ENCODE measurements around the gene CDCA7.
"Not testable (repeated sequence)": the region's sequence is repeated elsewhere in the genome, so short reads cannot be mapped to it uniquely, and the experiment has no call there.

CDCA7 gene

DNA sequence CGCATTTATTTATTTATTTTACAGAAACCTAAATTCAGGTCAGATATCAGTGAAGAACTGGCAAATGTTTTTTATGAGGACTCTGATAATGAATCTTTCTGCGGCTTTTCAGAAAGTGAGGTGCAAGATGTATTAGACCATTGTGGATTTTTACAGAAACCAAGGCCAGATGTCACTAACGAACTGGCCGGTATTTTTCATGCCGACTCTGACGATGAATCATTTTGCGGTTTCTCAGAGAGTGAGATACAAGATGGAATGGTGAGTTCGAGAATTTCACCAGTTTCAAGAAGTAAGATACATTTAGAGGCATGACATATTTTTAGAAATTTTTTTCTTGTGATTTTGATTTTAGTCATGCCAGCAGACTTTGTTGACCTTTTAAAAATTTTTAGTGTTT, 4.6 kb downstream of the CDCA7 start:
- DNase-seq, result peak; percentile 13

DNA sequence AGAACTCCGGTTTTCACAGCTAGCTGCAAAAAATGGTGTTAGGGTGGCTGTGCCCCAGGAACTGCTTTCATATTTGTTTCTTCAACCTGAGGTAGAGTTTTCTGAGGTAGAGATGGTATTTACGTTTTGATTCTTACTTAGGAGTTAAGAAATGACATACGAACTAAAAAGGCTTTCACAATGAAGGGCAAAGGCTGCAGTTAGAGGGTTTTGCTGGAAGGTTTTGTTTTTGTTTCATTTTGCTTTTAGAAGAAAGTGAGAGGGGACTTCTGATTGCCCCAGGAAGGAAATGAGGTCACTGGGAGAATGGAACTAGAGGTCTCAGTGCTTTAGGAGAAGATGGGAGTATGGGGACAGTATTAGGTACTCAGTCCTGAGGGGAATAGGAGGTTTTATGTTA, 15.5 kb downstream of the CDCA7 start:
- no peak for DNase-seq

- no peak for DNase-seq
Observed at GRCh38 chr2:173371023-173371422, 16.4 kb downstream of the CDCA7 start.

DNA sequence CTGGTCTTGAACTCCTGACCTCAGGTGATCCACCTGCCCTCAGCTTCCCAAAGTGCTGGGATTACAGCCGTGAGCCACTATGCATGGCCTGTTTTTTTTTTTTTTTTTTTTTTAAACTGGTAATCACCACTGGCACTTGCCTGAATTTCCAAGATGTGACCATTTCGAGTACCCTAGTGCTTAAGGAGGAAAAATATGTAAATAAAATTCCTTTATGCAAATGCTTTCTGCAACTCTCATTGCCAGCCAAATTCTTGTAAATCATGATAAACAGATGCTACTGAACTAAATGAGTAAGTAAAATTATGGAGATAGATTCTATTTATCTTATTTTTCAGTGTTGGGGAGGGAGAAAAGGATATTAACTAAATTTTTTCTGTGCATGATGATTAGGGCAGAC, 18.6 kb downstream of the CDCA7 start:
- DNase-seq, result no peak

DNA sequence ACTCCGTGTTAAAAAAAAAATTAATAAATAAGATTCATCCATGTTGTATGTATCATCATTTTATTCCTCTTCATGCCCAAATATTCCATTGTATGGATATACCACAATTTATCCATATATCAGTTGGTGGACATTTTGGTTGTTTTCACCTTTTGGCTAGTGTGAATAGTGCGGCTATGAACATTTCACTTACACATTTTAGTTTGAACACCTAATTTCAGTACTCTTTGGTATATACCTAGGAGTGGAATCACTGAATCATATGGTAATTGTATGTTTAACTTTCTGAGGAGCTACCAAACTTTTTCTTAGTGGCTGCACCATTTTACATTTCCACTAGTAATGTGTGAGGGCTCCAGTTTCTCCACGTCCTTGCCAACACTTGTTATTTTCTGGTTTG, 20.0 kb downstream of the CDCA7 start:
- DNase-seq, result no peak

GRCh38 chr2:173385534-173385933, 30.9 kb downstream of the CDCA7 start:
- DNase-seq, result not testable (repeated sequence)

DNA sequence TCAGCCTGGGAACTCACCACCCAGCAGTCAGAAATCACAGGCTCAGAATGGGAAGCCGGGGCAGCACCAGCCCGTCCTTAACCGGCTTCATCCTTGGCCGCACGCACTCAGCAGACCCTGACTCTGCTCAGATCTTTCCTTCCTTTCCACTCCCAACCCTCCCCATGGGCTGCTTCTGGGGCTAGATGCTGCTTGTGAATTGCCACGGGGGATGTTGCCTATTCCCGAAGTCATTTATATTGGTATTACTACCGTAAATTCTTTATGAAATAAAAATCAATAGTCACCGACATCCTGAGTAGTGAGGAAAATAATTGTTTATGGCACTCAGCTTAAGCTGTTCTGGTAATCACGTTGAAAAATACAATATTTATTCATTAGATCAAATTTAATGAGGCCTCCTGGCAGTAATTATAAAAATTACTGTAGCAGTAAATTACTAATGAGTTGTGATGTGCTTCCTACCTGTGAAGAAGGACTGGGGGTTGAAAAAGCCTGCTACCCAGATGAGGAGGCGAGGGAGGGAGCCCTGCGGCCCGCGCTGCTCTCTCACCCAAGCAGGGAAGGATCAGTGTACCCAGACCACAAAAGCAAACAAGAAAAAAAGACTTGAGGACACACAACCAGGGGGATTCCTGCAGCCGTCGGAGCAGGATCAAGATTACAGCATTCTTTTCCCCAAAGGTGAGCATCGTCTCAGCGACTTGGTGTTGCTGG, 31.5 kb downstream of the CDCA7 start:
- DNase-seq, result no peak

- DNase-seq, result no peak
Observed at GRCh38 chr2:173386738-173387065, 32.0 kb downstream of the CDCA7 start.

DNA sequence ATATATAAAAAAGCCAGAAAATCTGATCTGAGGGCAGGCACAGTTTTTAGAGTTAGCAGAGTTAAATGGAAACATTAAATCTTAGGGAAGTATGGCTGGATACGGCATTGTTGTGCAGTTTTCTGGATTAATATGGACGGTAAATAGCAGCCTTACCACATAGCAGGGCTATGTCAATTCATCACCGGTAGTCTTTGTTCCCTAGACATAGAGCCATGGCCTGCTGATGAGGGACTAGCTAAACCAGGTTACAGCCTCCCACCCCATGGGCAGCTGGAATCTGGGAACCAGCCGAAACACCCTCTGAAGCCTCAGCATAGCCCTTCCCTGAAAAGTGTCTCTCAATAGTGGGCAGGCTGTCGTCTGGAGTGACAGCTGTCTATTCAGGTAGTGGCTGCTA, 32.4 kb downstream of the CDCA7 start:
- no peak for DNase-seq

GRCh38 chr2:173387660-173388059, 33.0 kb downstream of the CDCA7 start:
- no peak for DNase-seq

- DNase-seq, result no peak
Observed at GRCh38 chr2:173388795-173389194, 34.1 kb downstream of the CDCA7 start.

GRCh38 chr2:173390036-173390435, 35.4 kb downstream of the CDCA7 start:
- DNase-seq, result no peak

- DNase-seq, result no peak
Observed at GRCh38 chr2:173392731-173393130, 38.1 kb downstream of the CDCA7 start.

DNA sequence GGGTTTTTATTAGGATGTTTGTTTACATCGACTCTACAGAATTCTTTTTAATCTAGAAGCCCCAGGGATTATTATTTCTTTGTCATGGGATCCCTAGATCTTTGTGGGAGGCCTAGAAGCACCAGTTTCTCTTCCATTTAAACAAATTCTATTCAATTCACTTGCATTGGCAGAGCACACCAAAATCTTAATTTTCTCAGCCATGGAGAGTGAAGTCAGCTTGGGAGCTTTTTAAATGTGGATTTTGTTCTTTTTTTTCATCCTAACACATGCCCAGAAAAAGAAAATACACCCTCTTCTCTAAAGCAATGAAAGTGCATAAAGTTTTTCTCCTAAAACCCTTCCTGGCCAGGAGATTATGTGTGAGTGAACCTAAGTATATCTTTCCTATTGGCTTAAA, 38.5 kb downstream of the CDCA7 start:
- no peak for DNase-seq

DNA sequence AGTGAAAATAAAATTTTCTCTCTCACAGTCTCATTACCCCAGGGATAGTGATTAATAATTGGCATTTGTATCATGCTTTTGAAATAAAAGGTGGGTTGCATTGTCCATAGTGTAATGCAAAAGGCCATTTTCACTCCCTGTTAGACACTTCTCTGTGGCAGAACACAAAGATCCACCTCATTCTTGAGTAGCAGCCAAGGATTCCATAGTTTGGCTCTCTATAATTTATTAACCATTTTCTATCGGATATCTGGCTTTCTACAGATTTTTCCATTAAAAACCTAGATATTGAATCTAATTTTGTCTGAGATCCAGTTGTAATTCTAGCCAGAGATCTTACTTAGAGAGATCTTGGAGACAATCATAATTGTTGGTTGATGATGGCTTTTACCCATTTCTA, 39.0 kb downstream of the CDCA7 start:
- no peak for DNase-seq

DNA sequence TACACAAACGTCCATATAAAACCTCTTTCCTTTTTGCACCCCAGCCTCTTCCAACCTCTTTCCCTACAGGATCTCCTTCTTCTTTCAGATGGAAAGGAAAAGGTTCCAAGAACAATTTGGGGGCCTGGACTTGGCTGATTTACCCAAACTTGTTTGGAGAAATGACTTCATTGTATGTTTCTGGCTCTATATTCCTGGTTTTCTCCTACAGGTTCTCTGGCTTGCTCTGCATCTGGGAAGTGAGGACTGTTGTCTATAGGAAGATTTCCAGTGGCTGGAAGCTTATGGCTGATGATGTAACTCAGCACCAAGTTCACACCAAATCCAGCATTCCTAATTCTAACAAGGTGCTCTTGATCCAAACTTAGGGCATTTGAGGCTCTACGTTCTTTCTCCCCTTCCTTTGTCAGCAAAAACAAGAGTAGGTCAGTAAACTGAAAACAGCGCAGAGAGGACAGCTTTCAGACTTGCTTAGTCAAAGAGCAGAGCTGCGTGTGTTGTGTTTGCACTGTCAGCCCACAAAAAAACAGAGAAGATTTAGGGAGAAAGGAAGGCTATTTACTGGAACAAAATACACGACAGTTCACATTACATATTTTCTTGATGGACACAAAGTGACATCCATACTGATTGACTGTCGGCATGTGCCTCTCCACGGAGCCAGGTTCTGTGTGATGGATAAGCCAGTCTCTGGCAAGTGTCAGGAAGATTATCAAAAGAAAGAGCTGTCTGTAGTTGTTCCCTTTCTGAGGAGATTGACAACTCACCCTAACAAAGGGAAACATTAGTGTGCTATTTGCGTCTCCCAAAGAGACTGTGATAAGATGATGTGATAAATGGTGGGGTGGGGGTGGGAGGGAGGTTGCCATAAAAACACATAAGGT, 39.7 kb downstream of the CDCA7 start:
- no peak for DNase-seq

DNA sequence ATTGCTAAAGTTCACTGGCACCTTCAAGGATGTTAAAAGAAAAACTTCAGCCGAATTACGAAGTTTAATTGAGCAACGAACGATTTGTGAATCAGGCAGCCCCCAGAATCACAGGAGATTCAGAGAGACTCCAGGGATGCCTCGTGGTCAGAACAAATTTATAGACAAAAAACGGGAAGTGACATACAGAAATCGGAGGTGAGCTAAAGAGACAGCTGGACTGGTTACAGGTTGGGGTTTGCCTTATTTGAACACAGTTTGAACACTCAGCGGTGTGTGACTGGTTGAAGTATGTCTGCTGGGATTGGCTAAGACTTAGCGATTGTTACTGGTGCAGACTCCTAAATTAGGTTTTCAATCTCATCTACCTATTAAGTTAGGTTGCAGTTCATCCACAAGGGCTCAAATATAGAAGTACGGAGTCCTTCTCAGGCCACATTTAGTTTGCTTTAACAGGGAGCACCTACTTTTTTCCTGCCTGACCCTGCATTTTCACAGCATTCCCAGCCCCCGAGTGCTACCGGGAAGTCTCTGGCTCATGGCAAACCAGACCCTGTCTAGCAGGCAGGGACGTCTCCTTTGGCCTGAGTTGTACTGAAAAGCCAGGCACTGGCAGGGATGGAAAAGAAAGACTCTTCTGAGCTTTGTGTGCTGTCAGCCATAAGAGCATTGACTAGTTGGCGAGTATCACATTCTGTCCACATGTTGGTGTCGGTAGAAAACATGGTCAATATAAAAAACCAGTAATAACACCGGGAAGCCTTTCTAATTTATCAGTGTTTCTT, 41.1 kb downstream of the CDCA7 start:
- DNase-seq, result no peak

GRCh38 chr2:173397539-173397938, 42.9 kb downstream of the CDCA7 start:
- DNase-seq, result no peak

DNA sequence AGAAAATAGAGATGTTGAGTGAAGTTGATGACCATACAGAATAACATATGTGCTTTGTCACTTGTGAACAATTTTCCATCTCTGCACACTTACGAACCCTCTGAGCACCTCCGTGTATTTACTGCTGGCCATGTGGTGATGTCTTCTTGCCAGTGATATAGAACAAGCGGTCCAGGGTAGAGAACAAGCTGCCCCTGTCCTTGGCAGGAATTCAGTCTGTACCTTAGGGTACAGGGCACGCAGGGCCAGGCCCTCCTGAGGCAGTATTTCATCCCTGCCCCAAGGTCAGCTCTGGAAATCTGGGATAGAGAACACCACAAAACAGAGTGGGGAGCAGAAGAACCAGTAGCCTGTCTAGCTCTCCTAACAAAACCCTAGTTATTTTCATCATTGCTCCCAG, 44.6 kb downstream of the CDCA7 start:
- no peak for DNase-seq

- peak; percentile 22 for DNase-seq
Observed at GRCh38 chr2:173400760-173401159, 46.1 kb downstream of the CDCA7 start.

DNA sequence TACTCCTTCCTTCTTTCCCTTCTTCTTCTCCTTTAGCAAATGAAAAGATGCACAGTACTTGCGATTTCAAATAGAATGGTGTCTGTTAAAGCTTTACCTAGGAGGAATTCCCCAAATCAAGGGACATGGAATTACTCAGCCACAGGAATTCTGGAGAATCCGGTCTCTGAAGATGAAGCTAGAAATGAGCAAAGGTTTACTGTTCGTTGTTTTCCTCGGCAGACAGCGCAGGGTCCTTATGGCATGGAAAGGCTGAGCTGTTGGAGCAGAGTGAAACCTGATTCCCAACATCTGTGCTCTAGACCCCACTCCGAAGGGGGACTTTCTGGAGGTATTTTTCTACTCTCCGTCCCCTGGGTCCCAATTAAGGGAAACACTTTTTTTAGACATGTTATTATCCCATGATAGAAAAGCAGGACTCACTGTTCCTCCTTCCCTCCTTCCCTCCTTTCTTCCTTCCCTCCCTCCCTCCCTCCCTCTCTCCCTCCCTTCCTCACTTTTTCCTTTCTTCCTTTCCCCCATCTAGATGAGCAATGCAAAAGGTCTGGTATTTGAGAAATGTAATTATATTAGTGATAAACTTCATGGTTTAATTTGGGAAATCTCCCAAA, 47.1 kb downstream of the CDCA7 start:
- DNase-seq, result peak; percentile 28

DNA sequence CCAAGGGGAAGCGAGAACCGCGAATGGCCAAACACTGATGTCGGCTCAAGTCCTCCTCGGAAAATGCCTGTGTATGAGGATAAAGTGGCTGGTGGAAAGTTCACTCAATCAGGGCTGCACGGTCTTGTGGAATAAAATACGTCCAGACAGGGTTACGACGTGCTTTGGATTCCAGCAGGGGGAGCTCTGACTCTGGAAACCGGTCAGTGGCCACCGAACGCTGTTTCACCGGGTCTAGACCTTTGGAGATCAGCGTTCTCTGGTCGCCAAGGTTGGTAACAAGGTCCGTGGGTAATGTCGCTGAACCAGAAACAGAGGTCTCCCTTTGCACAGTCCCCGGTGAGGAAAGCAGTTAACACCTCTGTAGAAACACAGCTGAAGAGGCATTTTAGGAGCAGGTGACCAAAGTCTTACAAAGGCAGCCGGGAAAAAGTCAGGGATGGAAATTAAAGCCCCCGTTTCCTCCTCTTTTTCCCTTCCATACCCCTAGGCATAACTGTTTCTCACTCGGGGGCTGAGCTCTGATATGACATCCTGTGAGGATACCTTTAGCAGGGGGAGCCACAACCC, 47.8 kb downstream of the CDCA7 start:
- DNase-seq, result peak; percentile 87

Measured in EL (cell line).